AG04450 (cell line): ENCODE results near the gene TSFM. TPM values are rescaled to one million over a fixed set of nuclear protein-coding genes. Genes with fewer than 3 reads are reported as not detected.

Experiments
- CTCF ChIA-PET: fragments of 300-600, 350-600 bp; formaldehyde crosslinking; extraction: SDS; loops from one replicate; lab custom pipeline; 2022; ENCODE audit warnings: antibody characterized with exemption, inconsistent platforms; lab: Charles Lee
- POLR2A ChIA-PET: fragments of 350-600 bp; formaldehyde crosslinking; extraction: SDS; loops from one replicate; lab custom pipeline; 2021; ENCODE audit warnings: antibody characterized with exemption, inconsistent platforms; lab: Yijun Ruan, JAX
- DNase-seq: peaks from one replicate; pipeline ENCODE4 v3.0.0-alpha.2; 2011; ENCODE audit warnings: low read depth, low spot score
- H3K27ac ChIP-seq: one replicate; pipeline ENCODE4 v1.5.1; 2012; ENCODE audit warnings: low read depth, low read length, control low read depth
- H3K27me3 ChIP-seq: one replicate; pipeline ENCODE4 v1.6.0; 2012; ENCODE audit warnings: low read length; ENCODE audit not compliant: control insufficient read depth, insufficient read depth
- H3K4me3 ChIP-seq: 2 replicates; pipeline ENCODE4 v1.5.1; 2011; ENCODE audit warnings: mild to moderate bottlenecking, low read depth, low read length, control low read depth
- H3K9me3 ChIP-seq: 2 replicates; pipeline ENCODE4 v1.5.1; 2012; ENCODE audit warnings: low read length; ENCODE audit not compliant: control insufficient read depth, insufficient read depth
- polyA minus RNA-seq: library from RNA; depleted of rRNA, polyadenylated mRNA; stranded (reverse); fragments of >200 nt; gene quantifications from 2 replicates; pipeline ENCODE4 v1.2.3, GENCODE V29; 2011; rRNA and poly(A)+ RNA removed
- polyA plus RNA-seq: library from polyadenylated mRNA; depleted of rRNA; stranded (reverse); fragments of >200 nt; gene quantifications from 2 replicates; pipeline ENCODE4 v1.2.3, GENCODE V29; 2011; rRNA removed
- TF ChIP-seq, protein P1 (sequence below): IDR thresholded peaks from 2 replicates; pipeline ENCODE4 v1.5.1; 2011; ENCODE audit warnings: low read depth, low read length, control low read depth, inconsistent platforms

Gene TSFM
- polyA plus RNA-seq (22.3 and 22.8 TPM in 2 replicates), polyA minus RNA-seq (6.1 and 7.0 TPM in 2 replicates)

DNA sequence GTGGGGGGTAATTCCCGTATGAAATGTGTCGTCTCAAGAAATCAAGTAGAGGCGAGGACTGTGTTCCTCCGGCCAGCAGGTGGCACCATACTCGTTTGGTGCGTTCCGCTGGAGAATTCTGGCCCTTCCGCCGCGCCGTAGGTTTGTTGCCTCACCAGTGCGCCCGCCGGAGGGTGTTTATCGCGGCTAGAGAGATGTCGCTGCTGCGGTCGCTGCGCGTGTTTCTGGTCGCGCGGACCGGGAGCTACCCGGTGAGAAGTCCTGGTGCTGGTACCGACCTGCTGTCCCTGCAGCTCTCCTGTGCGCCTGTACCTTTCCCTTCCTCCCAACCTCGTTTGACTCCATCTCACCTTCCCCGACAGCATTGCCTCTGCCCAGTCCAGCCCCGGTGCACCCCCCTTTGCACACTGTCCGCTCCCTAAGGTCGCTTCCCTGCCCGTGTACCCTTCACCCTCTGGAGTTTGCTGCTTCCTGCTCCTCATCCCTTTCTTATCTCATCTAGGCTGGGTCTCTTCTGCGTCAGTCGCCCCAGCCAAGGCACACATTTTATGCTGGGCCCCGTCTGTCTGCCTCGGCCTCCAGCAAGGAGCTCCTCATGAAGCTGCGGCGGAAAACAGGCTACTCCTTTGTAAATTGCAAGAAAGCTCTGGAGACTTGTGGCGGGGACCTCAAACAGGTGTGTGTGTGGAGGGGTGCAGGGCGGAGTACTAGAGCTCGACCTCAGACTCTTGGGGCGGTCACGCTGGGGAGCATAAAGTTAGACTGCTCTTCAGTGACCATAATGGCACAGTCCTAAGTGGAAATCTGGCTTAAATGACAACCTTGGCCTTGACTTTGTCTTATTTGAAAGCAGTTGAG, at the start of gene TSFM:
Gene TSFM (plus strand): TSS at position 180 of the 858 bp plus-strand sequence. CDS start 15 bp downstream, at position 195.
- CTCF ChIA-PET, result interaction anchor here (0.6 to 2.4 kb wide), 25 partner anchors 9 to 1617 kb away, joined by 3 to 20 read pairs (median 4); partner anchors contain the start of genes CYP27B1, EEF1AKMT3 and METTL1
- peak; percentile 81 for DNase-seq
- Histone ChIP-seq H3K27me3 (no peaks in the 10 kb centered on the region), H3K9me3 (no peaks in the 10 kb centered on the region; the same call in 1 of the 2 replicates), H3K4me3 (peak within 1 kb of the TSS; percentile 100), H3K27ac (no peak within 1 kb of the TSS)
- TF ChIP-seq, protein P1, sequence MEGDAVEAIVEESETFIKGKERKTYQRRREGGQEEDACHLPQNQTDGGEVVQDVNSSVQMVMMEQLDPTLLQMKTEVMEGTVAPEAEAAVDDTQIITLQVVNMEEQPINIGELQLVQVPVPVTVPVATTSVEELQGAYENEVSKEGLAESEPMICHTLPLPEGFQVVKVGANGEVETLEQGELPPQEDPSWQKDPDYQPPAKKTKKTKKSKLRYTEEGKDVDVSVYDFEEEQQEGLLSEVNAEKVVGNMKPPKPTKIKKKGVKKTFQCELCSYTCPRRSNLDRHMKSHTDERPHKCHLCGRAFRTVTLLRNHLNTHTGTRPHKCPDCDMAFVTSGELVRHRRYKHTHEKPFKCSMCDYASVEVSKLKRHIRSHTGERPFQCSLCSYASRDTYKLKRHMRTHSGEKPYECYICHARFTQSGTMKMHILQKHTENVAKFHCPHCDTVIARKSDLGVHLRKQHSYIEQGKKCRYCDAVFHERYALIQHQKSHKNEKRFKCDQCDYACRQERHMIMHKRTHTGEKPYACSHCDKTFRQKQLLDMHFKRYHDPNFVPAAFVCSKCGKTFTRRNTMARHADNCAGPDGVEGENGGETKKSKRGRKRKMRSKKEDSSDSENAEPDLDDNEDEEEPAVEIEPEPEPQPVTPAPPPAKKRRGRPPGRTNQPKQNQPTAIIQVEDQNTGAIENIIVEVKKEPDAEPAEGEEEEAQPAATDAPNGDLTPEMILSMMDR, result peak; percentile 92
- POLR2A ChIA-PET, result interaction anchor here (0.6 kb wide), 2 partner anchors 89 to 96 kb away, joined by 3 to 11 read pairs; no protein-coding TSS in a partner anchor

DNA sequence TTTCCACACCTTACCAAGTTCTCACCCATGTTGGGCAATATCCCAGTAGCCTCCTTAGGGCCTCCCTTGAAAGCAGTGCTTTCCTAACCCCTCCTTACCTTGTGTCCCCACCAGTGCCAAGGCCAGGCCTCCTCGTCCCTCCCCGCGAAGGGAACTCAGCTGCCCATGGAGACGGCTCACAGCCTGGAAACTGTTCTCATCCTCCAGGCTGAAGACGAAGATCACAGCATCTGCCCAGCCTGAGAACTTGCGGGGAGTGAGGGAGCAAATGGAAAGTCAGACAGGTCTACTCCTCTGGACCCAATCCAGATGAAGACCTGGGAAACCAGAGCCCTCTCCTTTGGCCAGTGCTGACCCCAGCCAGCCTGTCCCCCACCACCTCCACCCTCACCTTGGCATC, 48.7 kb upstream of the TSFM start:
- TF ChIP-seq, protein P1, result no peak
- no peaks in the 10 kb centered on the region; the same call in 1 of the 2 replicates for H3K9me3 ChIP-seq
- no peak overlapping the region for H3K27ac ChIP-seq
- no peak for DNase-seq
- POLR2A ChIA-PET, result no interaction called here
- CTCF ChIA-PET, result interaction anchor here (0.6 to 2.4 kb wide), 3 partner anchors 8 to 148 kb away, joined by 3 to 19 read pairs (median 11); no protein-coding TSS in a partner anchor
- no peak overlapping the region for H3K4me3 ChIP-seq
- peaks cover 73% of the 10 kb centered on the region for H3K27me3 ChIP-seq

DNA sequence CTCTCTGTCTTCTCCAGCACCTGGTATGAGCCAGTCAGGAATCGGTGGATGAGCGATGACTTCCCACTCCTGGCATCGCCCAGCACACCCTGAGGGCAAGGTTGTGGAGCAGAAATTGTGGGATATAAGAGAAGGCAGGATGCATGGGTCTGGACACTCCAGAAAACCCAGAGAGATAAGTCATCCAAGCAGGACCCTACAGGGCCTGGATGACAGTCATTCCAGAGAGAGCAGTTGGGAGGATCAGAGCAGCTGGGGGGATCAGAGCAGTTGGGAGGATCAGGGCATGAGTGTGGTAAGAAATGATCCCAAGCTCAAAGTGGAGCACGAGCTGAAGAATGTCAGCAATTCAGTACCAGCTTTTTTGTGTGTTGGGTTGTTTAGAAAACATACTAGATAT, 48.0 kb upstream of the TSFM start:
- Histone ChIP-seq H3K27ac (no peak overlapping the region), H3K4me3 (no peak overlapping the region), H3K9me3 (no peaks in the 10 kb centered on the region; the same call in 1 of the 2 replicates), H3K27me3 (peaks cover 80% of the 10 kb centered on the region)
- ChIA-PET POLR2A (no interaction called here), CTCF (interaction anchor here (0.6 to 2.4 kb wide), 3 partner anchors 9 to 149 kb away, joined by 3 to 19 read pairs (median 11); no protein-coding TSS in a partner anchor)
- TF ChIP-seq, protein P1, result no peak
- DNase-seq, result no peak

DNA sequence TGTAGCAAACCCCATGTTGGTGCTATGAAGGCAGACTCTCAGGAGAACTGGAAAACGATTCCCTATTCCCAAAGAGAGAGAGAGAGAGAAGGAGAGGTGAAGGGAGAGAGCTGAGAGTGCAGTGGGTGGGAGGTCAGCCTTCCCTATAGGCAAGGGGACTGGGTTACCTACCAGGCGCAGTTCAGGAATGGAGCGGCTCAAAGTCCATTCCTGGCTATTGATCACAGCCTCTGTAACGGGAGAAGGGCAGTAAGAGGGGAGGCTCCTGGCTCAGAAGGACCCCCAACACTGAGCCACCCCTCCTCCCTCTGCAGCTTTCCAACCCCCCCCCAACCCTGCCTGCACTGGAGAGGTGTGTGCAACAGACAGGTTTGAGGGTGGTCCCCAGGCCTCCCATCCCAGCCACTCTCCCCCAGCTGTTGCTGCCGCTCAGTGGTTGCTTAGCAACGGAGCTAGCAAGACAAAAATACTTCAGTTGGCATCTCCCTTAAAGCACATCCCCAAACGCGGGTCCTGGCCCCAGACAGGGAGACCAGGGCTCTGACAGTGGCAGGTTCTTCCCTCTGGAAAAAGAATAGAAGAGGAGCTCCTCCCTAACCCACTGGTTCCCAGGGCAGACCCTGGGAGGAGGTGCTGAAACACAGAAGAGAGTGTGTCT, 47.3 kb upstream of the TSFM start:
- peak overlapping the region; percentile 35 for H3K4me3 ChIP-seq
- H3K9me3 ChIP-seq, result no peaks in the 10 kb centered on the region; the same call in 1 of the 2 replicates
- TF ChIP-seq, protein P1, result no peak
- no peak overlapping the region for H3K27ac ChIP-seq
- no peak for DNase-seq
- ChIA-PET CTCF (interaction anchor here (1.2 to 2.6 kb wide), 3 partner anchors 9 to 277 kb away, joined by 9 to 19 read pairs (median 12); no protein-coding TSS in a partner anchor), POLR2A (interaction anchor here (1.9 to 2.2 kb wide), 2 partner anchors 9 to 10 kb away, joined by 8 to 10 read pairs; partner anchors contain the start of gene TSPAN31)
- H3K27me3 ChIP-seq, result peaks cover 86% of the 10 kb centered on the region
